OCI-LY3 (cell line): ENCODE results near the gene HRH3.

Source experiments
- CTCF ChIP-seq: fragments of 200-600, 300-600 bp; sonication (generic); IDR thresholded peaks from 2 replicates; pipeline ENCODE4 v1.5.1; 2014; ENCODE audit warnings: antibody characterized with exemption, low read length, low read depth
- EZH2phosphoT487 ChIP-seq: fragments of 200-600 bp; shearing (Covaris generic); IDR thresholded peaks from 2 replicates; pipeline ENCODE4 v1.6.1; 2018; ENCODE audit warnings: antibody characterized with exemption, mixed run types, low read depth

GRCh38 chr20:62238569-62239277, 18.6 kb upstream of the HRH3 start:
- TF ChIP-seq CTCF (no peak), EZH2phosphoT487 (no peak)
